GM13977 (cell line): Measurements from ENCODE around the gene TTBK1.

Experiments
- DNase-seq: peaks from one replicate; pipeline ENCODE4 v3.0.0; 2012; ENCODE audit warnings: low spot score
- in situ Hi-C: fragments of 300-500 bp; cut with MboI; formaldehyde crosslinking; loops from one replicate; pipeline ENCODE4 v1.12.0; 2022; ENCODE audit warnings: low sequenced_read_pairs, low pct_unique_long_range_greater_than_20kb, mixed read lengths, inconsistent platforms; ENCODE audit not compliant: unreplicated experiment
- TF ChIP-seq, protein P1 (sequence below): IDR thresholded peaks from 2 replicates; pipeline ENCODE4 v1.5.1; 2012; ENCODE audit warnings: mild to moderate bottlenecking, control low read depth; ENCODE audit not compliant: insufficient read depth; ENCODE audit errors: extremely low read depth, missing control alignments

The TTBK1 gene

DNA sequence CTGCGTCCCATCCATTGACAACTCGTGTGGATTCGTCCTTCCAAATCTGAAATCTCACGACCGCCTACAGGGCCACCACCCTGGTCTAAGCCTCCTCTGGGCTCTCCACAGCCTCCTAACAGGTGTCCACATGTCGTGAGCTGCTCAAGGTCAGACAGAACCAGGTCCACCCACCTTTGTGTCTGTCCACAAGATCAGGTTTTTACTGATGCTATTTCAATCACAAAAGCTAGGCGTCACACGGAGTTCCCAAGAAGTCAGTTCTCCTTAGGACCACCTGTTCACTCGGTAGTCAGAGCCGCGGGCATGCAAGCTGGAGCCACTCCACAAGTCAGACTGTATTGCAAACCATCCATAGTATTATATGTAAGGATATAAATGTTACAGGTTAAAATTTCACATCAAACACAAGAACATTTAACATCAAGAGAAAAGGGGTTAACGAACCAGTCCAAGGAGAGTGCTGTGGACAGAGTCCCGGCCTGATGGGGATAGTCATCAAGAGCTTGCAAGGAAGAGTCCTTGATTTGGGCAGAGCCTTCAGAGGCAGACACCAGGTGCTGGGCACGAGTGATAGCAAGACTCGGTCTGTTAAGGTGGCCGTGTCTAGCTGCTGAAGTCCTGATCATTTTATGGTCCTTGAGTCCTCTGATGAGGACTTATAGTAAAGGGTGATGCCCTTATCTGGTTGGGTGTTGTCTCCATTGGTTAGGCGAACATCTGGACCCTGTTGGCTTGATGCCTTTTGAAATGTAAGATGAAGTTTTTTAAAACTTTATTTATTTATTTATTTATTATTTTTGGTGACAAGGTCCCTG is 13.3 kb upstream of the TTBK1 start:
- TF ChIP-seq, protein P1, sequence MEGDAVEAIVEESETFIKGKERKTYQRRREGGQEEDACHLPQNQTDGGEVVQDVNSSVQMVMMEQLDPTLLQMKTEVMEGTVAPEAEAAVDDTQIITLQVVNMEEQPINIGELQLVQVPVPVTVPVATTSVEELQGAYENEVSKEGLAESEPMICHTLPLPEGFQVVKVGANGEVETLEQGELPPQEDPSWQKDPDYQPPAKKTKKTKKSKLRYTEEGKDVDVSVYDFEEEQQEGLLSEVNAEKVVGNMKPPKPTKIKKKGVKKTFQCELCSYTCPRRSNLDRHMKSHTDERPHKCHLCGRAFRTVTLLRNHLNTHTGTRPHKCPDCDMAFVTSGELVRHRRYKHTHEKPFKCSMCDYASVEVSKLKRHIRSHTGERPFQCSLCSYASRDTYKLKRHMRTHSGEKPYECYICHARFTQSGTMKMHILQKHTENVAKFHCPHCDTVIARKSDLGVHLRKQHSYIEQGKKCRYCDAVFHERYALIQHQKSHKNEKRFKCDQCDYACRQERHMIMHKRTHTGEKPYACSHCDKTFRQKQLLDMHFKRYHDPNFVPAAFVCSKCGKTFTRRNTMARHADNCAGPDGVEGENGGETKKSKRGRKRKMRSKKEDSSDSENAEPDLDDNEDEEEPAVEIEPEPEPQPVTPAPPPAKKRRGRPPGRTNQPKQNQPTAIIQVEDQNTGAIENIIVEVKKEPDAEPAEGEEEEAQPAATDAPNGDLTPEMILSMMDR = no peak
- DNase-seq = no peak
- in situ Hi-C loops = no loop called here

GRCh38 chr6:43231053-43231452 is 12.2 kb upstream of the TTBK1 start:
- no peak for DNase-seq

DNA sequence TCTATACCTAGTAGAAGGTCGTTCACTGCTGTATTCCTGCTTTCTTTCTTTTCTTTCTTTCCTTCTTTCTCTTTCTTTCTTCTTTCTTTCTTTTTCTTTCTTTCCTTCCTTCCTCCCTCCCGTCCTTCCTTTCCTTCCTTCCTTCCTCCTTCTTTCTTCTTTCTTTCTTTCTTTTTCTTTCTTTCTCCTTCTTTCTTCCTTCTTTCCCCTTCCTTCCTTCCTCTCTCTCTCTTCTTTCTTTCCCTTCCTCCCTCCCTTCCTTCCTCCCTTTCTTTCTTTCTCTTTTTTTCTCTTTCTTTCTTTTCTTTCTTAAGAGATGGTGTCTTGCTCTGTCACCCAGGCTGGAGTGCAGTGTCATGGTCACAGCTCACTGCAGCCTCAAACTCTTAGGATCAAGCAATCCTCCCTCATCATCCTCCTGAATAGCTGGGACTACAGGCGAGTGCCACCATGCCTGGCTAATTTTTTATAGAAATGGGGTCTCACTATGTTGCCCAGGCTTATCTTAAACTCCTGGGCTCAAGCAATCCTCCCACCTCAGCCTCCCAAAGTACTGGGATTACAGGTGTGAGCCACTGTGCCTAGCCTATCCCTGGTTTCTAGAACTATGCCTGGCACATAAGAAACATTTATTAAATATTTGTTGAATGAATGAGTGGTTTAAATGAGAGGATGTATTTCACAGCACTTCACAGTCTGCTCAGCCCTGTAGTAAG is 11.4 kb upstream of the TTBK1 start:
- no peak for DNase-seq
- in situ Hi-C loops = no loop called here
- TF ChIP-seq, protein P1 = no peak

More at GRCh38 chr6:43231053-43231452, 12.2 kb upstream of the TTBK1 start:
- TF ChIP-seq, protein P1 = no peak
- in situ Hi-C loops = no loop called here

GRCh38 chr6:43235841-43236240 is 7.4 kb upstream of the TTBK1 start:
- TF ChIP-seq, protein P1 = no peak

GRCh38 chr6:43239054-43239453 is 4.2 kb upstream of the TTBK1 start:
- DNase-seq = no peak
- in situ Hi-C loops = no loop called here
- TF ChIP-seq, protein P1 = no peak

More at GRCh38 chr6:43235841-43236240, 7.4 kb upstream of the TTBK1 start:
- no peak for DNase-seq
- in situ Hi-C loops = no loop called here

DNA sequence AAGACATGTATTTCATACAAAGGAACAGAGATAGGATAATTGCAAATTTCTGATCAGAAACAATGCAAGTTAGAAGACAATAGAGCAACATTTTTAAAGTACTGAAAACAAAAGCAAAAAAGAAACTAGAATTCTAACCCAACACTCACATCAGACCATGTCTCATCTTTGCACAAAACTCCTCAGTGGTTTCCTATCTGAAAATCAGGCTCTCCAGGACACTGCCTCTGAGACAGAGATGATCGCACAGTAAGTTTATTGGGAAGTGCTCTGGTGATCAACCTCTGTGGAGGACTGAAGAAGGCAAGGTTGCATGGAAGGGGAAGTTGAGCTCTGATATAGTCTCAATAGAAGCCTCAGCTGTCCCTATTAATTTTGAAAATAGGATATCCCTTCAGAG is 2.3 kb upstream of the TTBK1 start:
- TF ChIP-seq, protein P1 = no peak
- no peak for DNase-seq
- in situ Hi-C loops = no loop called here
